Activated naive CD4-positive, alpha-beta T cell treated with anti-CD3 and anti-CD28 coated beads for 36 hours (primary cell): ENCODE data around the gene GRIK1. TPM values are rescaled to one million over a fixed set of nuclear protein-coding genes. Genes with fewer than 3 reads are reported as not detected.

Experiments
- CTCF ChIA-PET: fragments of 350-600 bp; sonication (Branson Sonifier 250); formaldehyde crosslinking; loops from one replicate; lab custom pipeline; 2021; ENCODE audit warnings: antibody characterized with exemption; lab: Charles Lee
- DNase-seq: peaks from one replicate; pipeline ENCODE4 v3.0.0-alpha.2; 2020
- H3K27ac Mint-ChIP-seq: one replicate; pipeline ENCODE4 v1.8.0; 2021; ENCODE audit warnings: mild to moderate bottlenecking, mixed read lengths
- H3K27me3 Mint-ChIP-seq: one replicate; pipeline ENCODE4 v1.8.0; 2021; ENCODE audit warnings: low read depth, mixed read lengths
- H3K36me3 Mint-ChIP-seq: one replicate; pipeline ENCODE4 v1.8.0; 2021; ENCODE audit warnings: low read depth, mixed read lengths
- H3K4me1 Mint-ChIP-seq: one replicate; pipeline ENCODE4 v1.8.0; 2021; ENCODE audit warnings: low read depth, mixed read lengths
- H3K4me3 Mint-ChIP-seq: one replicate; pipeline ENCODE4 v1.8.0; 2021; ENCODE audit warnings: mild to moderate bottlenecking, moderate library complexity, mixed read lengths
- H3K9me3 Mint-ChIP-seq: one replicate; pipeline ENCODE4 v1.8.0; 2021; ENCODE audit warnings: mixed read lengths
- intact Hi-C: fragments of 100-400 bp; cut with micrococcal nuclease; formaldehyde crosslinking; loops from one replicate; pipeline ENCODE4 v1.15.1; 2023
- total RNA-seq, 2 experiments: library from RNA; stranded (reverse); gene quantifications; one replicate each; pipeline ENCODE4 v1.2.3, GENCODE V29; 2021

The GRIK1 gene
- total RNA-seq, 2 experiments from 2014 or later: not detected

- Mint-ChIP-seq H3K4me1 (peaks cover 8% of the 10 kb centered on the region), H3K9me3 (no peaks in the 10 kb centered on the region), H3K4me3 (no peak overlapping the region), H3K27me3 (peaks cover 3% of the 10 kb centered on the region), H3K27ac (no peak overlapping the region), H3K36me3 (no peaks in the 10 kb centered on the region)
- intact Hi-C loops: no loop called here
- no peak for DNase-seq
- CTCF ChIA-PET: no interaction called here
Observed at GRCh38 chr21:29641635-29642550, 297.9 kb downstream of the GRIK1 start.

- H3K27me3 Mint-ChIP-seq: peaks cover 3% of the 10 kb centered on the region
Observed at GRCh38 chr21:29641001-29641634, 298.7 kb downstream of the GRIK1 start.

GRCh38 chr21:29640080-29640508 is 299.7 kb downstream of the GRIK1 start:
- no peaks in the 10 kb centered on the region for H3K36me3 Mint-ChIP-seq
- intact Hi-C loops: no loop called here
- no peak overlapping the region for H3K4me3 Mint-ChIP-seq
- H3K4me1 Mint-ChIP-seq: peaks cover 8% of the 10 kb centered on the region
- no peaks in the 10 kb centered on the region for H3K9me3 Mint-ChIP-seq
- peaks cover 3% of the 10 kb centered on the region for H3K27me3 Mint-ChIP-seq
- CTCF ChIA-PET: no interaction called here
- no peak overlapping the region for H3K27ac Mint-ChIP-seq
- no peak for DNase-seq

More at GRCh38 chr21:29641001-29641634, 298.7 kb downstream of the GRIK1 start:
- H3K4me3 Mint-ChIP-seq: no peak overlapping the region
- H3K36me3 Mint-ChIP-seq: no peaks in the 10 kb centered on the region
- intact Hi-C loops: no loop called here
- CTCF ChIA-PET: no interaction called here
- peaks cover 8% of the 10 kb centered on the region for H3K4me1 Mint-ChIP-seq
- H3K27ac Mint-ChIP-seq: no peak overlapping the region
- DNase-seq: no peak
- no peaks in the 10 kb centered on the region for H3K9me3 Mint-ChIP-seq

GRCh38 chr21:29639366-29640079 is 300.3 kb downstream of the GRIK1 start:
- H3K36me3 Mint-ChIP-seq: no peaks in the 10 kb centered on the region
- peaks cover 3% of the 10 kb centered on the region for H3K27me3 Mint-ChIP-seq
- CTCF ChIA-PET: interaction anchor here (1.0 kb wide), 1 partner anchor 68 kb away, joined by 3 read pairs; no protein-coding TSS in a partner anchor
- H3K4me1 Mint-ChIP-seq: peaks cover 8% of the 10 kb centered on the region
- intact Hi-C loops: no loop called here
- no peak overlapping the region for H3K27ac Mint-ChIP-seq
- DNase-seq: no peak
- H3K4me3 Mint-ChIP-seq: no peak overlapping the region
- H3K9me3 Mint-ChIP-seq: no peaks in the 10 kb centered on the region

- no peak overlapping the region for H3K4me3 Mint-ChIP-seq
- no peak overlapping the region for H3K27ac Mint-ChIP-seq
- no peaks in the 10 kb centered on the region for H3K36me3 Mint-ChIP-seq
- DNase-seq: no peak
- no peaks in the 10 kb centered on the region for H3K9me3 Mint-ChIP-seq
- CTCF ChIA-PET: interaction anchor here (0.8 to 1.0 kb wide), 2 partner anchors 11 to 69 kb away, joined by 3 read pairs; no protein-coding TSS in a partner anchor
- H3K27me3 Mint-ChIP-seq: peaks cover 3% of the 10 kb centered on the region
- peaks cover 8% of the 10 kb centered on the region for H3K4me1 Mint-ChIP-seq
- intact Hi-C loops: no loop called here
Observed at GRCh38 chr21:29638761-29639327, 301.0 kb downstream of the GRIK1 start.

DNA sequence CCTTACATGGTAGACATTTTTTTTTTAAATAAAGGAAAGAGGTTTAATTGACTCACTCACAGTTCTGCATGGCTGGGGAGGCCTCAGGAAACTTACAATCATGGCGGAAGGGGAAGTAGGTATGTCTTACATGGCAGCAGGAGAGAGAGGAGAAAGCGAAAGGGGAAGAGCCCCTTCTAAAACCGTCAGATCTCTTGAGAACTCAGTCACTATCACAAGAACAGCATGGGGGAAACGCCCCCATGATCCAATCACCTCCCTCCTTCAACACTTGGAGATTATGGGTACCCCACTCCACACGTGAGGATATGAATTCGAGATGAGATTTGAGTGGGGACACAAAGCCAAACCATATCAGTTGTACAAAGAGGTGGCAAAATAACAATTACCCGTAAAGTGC is 301.7 kb downstream of the GRIK1 start:
- Mint-ChIP-seq H3K4me1 (peaks cover 8% of the 10 kb centered on the region), H3K36me3 (no peaks in the 10 kb centered on the region), H3K27me3 (peaks cover 3% of the 10 kb centered on the region), H3K4me3 (no peak overlapping the region), H3K9me3 (no peaks in the 10 kb centered on the region), H3K27ac (no peak overlapping the region)
- no peak for DNase-seq
- intact Hi-C loops: no loop called here
- CTCF ChIA-PET: interaction anchor here (0.8 kb wide), 1 partner anchor 11 kb away, joined by 3 read pairs; no protein-coding TSS in a partner anchor

DNA sequence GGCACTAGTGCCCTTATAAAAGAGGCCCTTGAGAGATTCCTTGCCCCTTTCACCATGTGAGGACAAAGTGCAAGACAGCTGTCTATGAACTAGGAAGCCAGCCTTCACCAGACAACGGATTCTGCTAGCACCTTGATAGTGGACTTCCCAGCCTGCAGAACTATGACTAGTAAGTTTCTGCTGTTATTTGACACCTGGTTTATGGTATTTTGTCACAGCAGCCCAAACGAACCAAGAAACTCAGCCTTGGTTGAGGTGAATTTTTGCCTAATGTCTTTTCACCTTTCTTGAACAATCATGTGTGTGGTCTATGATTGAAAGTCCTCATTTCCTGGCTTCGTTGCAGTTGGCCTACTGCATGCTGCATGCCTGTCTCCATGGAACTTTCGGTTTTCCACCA is 302.2 kb downstream of the GRIK1 start:
- CTCF ChIA-PET: no interaction called here
- intact Hi-C loops: no loop called here
- H3K27me3 Mint-ChIP-seq: peaks cover 3% of the 10 kb centered on the region
- DNase-seq: no peak
- H3K4me3 Mint-ChIP-seq: no peak overlapping the region
- H3K4me1 Mint-ChIP-seq: peaks cover 8% of the 10 kb centered on the region
- no peaks in the 10 kb centered on the region for H3K9me3 Mint-ChIP-seq
- no peaks in the 10 kb centered on the region for H3K36me3 Mint-ChIP-seq
- H3K27ac Mint-ChIP-seq: no peak overlapping the region

DNA sequence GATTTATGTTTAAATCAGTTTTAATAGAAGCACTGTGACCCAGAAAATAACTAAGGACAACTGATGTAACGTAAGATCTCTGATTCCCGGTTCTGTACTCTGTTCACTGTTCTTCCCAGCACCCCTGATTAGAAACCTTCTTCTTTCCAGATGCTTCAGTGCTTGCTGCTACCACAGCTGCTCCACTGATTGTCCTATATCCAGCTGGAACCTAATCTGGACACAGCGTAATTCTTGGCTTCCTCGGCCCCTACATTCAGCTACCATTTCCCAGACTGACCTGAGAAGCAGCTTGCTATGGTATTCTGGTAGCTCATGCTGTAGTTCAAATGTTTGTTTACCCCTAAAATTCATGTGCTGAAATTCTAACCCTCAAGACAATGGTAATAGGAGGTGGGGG is 302.7 kb downstream of the GRIK1 start:
- Mint-ChIP-seq H3K4me1 (peaks cover 8% of the 10 kb centered on the region), H3K36me3 (no peaks in the 10 kb centered on the region), H3K9me3 (no peaks in the 10 kb centered on the region), H3K4me3 (no peak overlapping the region), H3K27me3 (peaks cover 3% of the 10 kb centered on the region), H3K27ac (no peak overlapping the region)
- CTCF ChIA-PET: no interaction called here
- no peak for DNase-seq
- intact Hi-C loops: no loop called here

- Mint-ChIP-seq H3K4me3 (no peak overlapping the region), H3K4me1 (no peaks in the 10 kb centered on the region), H3K36me3 (no peaks in the 10 kb centered on the region), H3K27me3 (peaks cover 3% of the 10 kb centered on the region), H3K27ac (no peak overlapping the region), H3K9me3 (no peaks in the 10 kb centered on the region)
- CTCF ChIA-PET: interaction anchor here (0.7 kb wide), 1 partner anchor 158 kb away, joined by 6 read pairs; no protein-coding TSS in a partner anchor
- intact Hi-C loops: no loop called here
- no peak for DNase-seq
Observed at GRCh38 chr21:29634418-29634817, 305.4 kb downstream of the GRIK1 start.

- no peak for DNase-seq
- CTCF ChIA-PET: interaction anchor here (0.7 kb wide), 1 partner anchor 158 kb away, joined by 6 read pairs; no protein-coding TSS in a partner anchor
- no peak overlapping the region for H3K4me3 Mint-ChIP-seq
- no peaks in the 10 kb centered on the region for H3K9me3 Mint-ChIP-seq
- H3K4me1 Mint-ChIP-seq: no peaks in the 10 kb centered on the region
- intact Hi-C loops: no loop called here
- H3K27me3 Mint-ChIP-seq: peaks cover 3% of the 10 kb centered on the region
- no peak overlapping the region for H3K27ac Mint-ChIP-seq
- no peaks in the 10 kb centered on the region for H3K36me3 Mint-ChIP-seq
Observed at GRCh38 chr21:29633756-29634155, 306.0 kb downstream of the GRIK1 start.

GRCh38 chr21:29630441-29630840 is 309.4 kb downstream of the GRIK1 start:
- Mint-ChIP-seq H3K27ac (no peak overlapping the region), H3K4me1 (no peaks in the 10 kb centered on the region), H3K4me3 (no peak overlapping the region), H3K9me3 (no peaks in the 10 kb centered on the region), H3K27me3 (no peaks in the 10 kb centered on the region), H3K36me3 (no peaks in the 10 kb centered on the region)
- CTCF ChIA-PET: no interaction called here
- no peak for DNase-seq
- intact Hi-C loops: no loop called here

DNA sequence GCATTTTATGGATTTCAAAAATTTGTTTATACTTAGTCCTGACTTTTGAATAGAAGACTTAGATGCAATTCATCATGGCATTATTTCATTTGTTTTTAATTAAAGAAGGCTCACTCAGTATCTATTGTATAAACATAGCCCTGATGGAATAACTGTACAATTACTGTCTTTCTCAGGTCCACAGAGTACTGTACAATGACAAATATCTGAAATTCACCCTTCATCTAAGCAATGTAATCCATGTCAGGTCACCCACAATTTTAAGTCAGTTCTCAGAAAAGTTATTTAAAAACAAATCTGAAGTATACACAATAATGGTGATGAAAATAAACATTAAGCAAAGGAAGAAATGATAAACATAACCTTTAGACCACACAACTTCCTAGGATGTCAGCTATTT is 311.9 kb downstream of the GRIK1 start:
- H3K36me3 Mint-ChIP-seq: peaks cover 1% of the 10 kb centered on the region
- no peaks in the 10 kb centered on the region for H3K4me1 Mint-ChIP-seq
- intact Hi-C loops: no loop called here
- no peak overlapping the region for H3K4me3 Mint-ChIP-seq
- H3K27ac Mint-ChIP-seq: no peak overlapping the region
- no peaks in the 10 kb centered on the region for H3K27me3 Mint-ChIP-seq
- peaks cover 2% of the 10 kb centered on the region for H3K9me3 Mint-ChIP-seq
- no peak for DNase-seq
- CTCF ChIA-PET: no interaction called here
